Measurements from ENCODE around the gene NLGN1. TPM values are rescaled to one million over a fixed set of nuclear protein-coding genes. Genes with fewer than 3 reads are reported as not detected.

NLGN1 gene
- total and polyA plus RNA-seq, 11 donors = 1.8 to 27.6 (median 15.5) TPM

GRCh38 chr3:173501931-173502489 is 104.5 kb downstream of the NLGN1 start:
- 18 to 19% (median 18%) methylated on average over 1 of the region's 1 CpG for WGBS, 4 donors
- H3K27me3 ChIP-seq = no peaks in the 10 kb centered on the region
- H3K36me3 ChIP-seq = no peaks in the 10 kb centered on the region
- ATAC-seq (peak in 1 of 4 donors; percentile 48), DNase-seq (no peak)
- no peaks in the 10 kb centered on the region for H3K9me3 ChIP-seq
- intact Hi-C loops (cut with DNase I) = no loop called here
- no peak overlapping the region for H3K27ac ChIP-seq
- H3K4me1 ChIP-seq = peaks cover 0 to 20% (median 1%) of the 10 kb centered on the region in 12 donors
- H3K4me3 ChIP-seq = no peak overlapping the region
- TF ChIP-seq CTCF (IDR thresholded peaks at IDR 0.05) (no peak), POLR2A (IDR thresholded peaks at IDR 0.05) (no peak)

GRCh38 chr3:173502983-173503568 is 105.5 kb downstream of the NLGN1 start:
- H3K9me3 ChIP-seq = no peaks in the 10 kb centered on the region
- peaks cover 0 to 20% (median 1%) of the 10 kb centered on the region in 12 donors for H3K4me1 ChIP-seq
- intact Hi-C loops (cut with DNase I) = no loop called here
- no peak for TF ChIP-seq POLR2A (IDR thresholded peaks at IDR 0.05)
- TF ChIP-seq CTCF (IDR thresholded peaks at IDR 0.05) = no peak
- H3K36me3 ChIP-seq = no peaks in the 10 kb centered on the region
- ATAC-seq (peak in 2 of 4 donors; percentile 59 to 74), DNase-seq (peak in 3 of 5 donors; percentile 27 to 52 (median 32))
- 20 to 26% (median 21%) methylated on average over 4 of the region's 4 CpGs for WGBS, 4 donors
- H3K27ac ChIP-seq = peak overlapping the region in 3 of 12 donors; percentile 20 to 38 (median 21)
- no peak overlapping the region for H3K4me3 ChIP-seq
- H3K27me3 ChIP-seq = no peaks in the 10 kb centered on the region

- no peak overlapping the region for H3K4me3 ChIP-seq
- TF ChIP-seq POLR2A (IDR thresholded peaks at IDR 0.05) = no peak
- no peak for TF ChIP-seq CTCF (IDR thresholded peaks at IDR 0.05)
- no peaks in the 10 kb centered on the region for H3K27me3 ChIP-seq
- H3K27ac ChIP-seq = peak overlapping the region in 2 of 12 donors; percentile 3 to 43
- H3K36me3 ChIP-seq = no peaks in the 10 kb centered on the region
- ATAC-seq = peak in 3 of 4 donors; percentile 41 to 61 (median 61)
- intact Hi-C loops (cut with DNase I) = no loop called here
- WGBS, 4 donors = 54 to 56% (median 55%) methylated on average over 4 of the region's 4 CpGs
- DNase-seq = no peak
- H3K4me1 ChIP-seq = peaks cover 0 to 11% (median 0%) of the 10 kb centered on the region in 12 donors
- H3K9me3 ChIP-seq = peaks cover 0 to 6% (median 0%) of the 10 kb centered on the region in 12 donors
Observed at GRCh38 chr3:173510565-173510964, 113.0 kb downstream of the NLGN1 start.

DNA sequence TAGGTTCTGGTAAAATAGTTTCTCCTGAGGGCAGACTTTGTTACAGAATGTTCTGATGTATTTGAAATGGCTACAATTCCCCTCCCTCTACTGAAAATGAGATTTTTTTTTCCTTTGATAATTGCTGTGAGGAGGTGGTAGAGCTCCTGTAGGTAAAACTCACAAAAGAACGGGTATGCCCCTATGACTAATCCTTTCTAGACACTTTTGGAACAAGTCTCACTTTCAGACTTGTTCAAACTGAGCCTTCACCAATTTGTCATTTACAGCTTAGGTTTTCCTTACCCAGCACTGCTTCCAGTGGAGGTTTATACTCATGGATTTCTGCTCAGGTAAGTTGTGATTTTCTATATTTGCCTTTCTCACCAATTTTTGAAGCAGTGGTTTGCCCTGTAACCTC is 115.6 kb downstream of the NLGN1 start:
- ATAC-seq (no peak), DNase-seq (no peak)
- WGBS, 4 donors = 76 to 93% (median 83%) methylated on average over 1 of the region's 1 CpG
- H3K27ac ChIP-seq = no peak overlapping the region
- H3K36me3 ChIP-seq = no peaks in the 10 kb centered on the region
- peaks cover 0 to 6% (median 0%) of the 10 kb centered on the region in 12 donors for H3K9me3 ChIP-seq
- TF ChIP-seq CTCF (IDR thresholded peaks at IDR 0.05) = no peak
- no peak for TF ChIP-seq POLR2A (IDR thresholded peaks at IDR 0.05)
- intact Hi-C loops (cut with DNase I) = no loop called here
- no peaks in the 10 kb centered on the region for H3K27me3 ChIP-seq
- H3K4me3 ChIP-seq = no peak overlapping the region
- H3K4me1 ChIP-seq = peaks cover 0 to 11% (median 0%) of the 10 kb centered on the region in 12 donors

Measured in heart left ventricle (tissue), 16 donors.